Coronary artery (tissue), 2 donors: Measurements from ENCODE around the gene EVI5L.
A peak's percentile ranks its signal among the peaks of the same experiment; 100 is the strongest.

Source experiments
- DNase-seq: peaks from one replicate; pipeline ENCODE4 v3.0.0-alpha.2; 2017; ENCODE audit warnings: low spot score
- H3K27ac ChIP-seq, 2 donors: fragments of 200-600 bp; sonication (generic); one replicate each; pipeline ENCODE4 v1.5.1; 2016 to 2019
- H3K4me3 ChIP-seq: fragments of 200-600 bp; sonication (generic); 2 replicates; pipeline ENCODE4 v1.5.1; 2016; ENCODE audit warnings: mild to moderate bottlenecking, moderate library complexity
- TF ChIP-seq, protein P1 (sequence below): fragments of 200-600 bp; sonication (generic); IDR thresholded peaks from one replicate; pipeline ENCODE4 v1.5.1; 2019; ENCODE audit warnings: antibody characterized with exemption

The EVI5L gene

DNA sequence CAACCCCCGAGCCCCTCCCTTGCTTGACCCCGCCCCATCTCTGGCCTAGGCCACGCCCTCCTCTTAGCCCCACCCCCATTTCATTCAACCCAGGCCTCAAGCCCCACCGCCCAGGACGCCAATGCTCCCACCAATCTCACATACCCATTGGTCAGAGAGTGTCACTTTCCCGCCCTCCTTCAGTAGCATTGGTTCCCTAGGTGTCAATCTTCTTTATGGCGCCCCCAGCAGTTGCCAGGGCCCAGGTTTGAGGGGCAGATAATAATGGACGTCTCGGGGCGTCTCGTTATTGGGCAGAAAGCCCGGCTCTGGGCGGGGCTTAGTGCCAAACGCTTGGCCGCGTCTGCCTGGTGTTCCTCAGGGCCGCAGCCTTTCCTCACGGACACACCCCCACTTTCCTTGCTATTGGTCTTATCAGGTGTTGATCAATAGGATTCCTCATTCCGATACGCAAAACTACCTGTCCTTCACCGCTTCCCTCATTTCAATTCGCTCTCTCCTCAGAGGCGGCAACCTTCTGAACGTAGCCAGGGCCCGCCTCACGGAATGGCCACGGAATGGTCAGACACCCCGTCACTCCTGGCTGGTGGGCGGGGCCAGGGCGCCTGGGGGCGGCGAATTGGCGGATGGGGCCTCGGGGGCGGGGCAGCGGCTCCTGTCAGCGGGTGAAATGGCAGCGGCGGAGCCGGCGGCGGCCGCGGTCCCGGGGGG lies at the start of gene EVI5L:
Gene EVI5L, plus strand, starts transcription at position 658 of the 711 bp plus-strand sequence. CDS start 16,325 bp downstream, outside the sequence.
- Histone ChIP-seq H3K4me3 (peak within 1 kb of the TSS; percentile 97), H3K27ac (peak within 1 kb of the TSS; percentile 24 to 65)
- TF ChIP-seq, protein P1, sequence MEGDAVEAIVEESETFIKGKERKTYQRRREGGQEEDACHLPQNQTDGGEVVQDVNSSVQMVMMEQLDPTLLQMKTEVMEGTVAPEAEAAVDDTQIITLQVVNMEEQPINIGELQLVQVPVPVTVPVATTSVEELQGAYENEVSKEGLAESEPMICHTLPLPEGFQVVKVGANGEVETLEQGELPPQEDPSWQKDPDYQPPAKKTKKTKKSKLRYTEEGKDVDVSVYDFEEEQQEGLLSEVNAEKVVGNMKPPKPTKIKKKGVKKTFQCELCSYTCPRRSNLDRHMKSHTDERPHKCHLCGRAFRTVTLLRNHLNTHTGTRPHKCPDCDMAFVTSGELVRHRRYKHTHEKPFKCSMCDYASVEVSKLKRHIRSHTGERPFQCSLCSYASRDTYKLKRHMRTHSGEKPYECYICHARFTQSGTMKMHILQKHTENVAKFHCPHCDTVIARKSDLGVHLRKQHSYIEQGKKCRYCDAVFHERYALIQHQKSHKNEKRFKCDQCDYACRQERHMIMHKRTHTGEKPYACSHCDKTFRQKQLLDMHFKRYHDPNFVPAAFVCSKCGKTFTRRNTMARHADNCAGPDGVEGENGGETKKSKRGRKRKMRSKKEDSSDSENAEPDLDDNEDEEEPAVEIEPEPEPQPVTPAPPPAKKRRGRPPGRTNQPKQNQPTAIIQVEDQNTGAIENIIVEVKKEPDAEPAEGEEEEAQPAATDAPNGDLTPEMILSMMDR, result no peak
- peak; percentile 99 for DNase-seq

DNA sequence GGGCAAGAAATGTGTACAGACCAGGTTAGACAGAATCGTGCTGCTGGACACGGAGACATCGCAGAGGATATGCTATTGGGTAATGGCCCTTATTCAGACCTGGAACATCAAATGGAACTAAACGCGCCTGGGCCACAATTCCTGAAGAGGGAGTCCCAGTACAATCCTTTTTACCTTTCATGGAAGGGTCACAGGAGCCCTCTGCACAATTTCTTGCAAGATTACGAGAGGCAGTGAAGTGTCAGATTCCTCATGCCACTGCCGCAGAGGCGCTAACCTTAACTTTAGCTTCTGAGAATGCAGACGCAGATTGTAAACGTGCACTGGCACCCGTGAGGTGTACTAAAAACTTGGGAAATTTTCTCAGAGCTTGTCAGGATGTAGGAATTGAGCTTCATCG lies 48.9 kb upstream of the EVI5L start:
- TF ChIP-seq, protein P1, result no peak
- no peak for DNase-seq
- Histone ChIP-seq H3K27ac (no peak overlapping the region), H3K4me3 (no peak overlapping the region)

DNA sequence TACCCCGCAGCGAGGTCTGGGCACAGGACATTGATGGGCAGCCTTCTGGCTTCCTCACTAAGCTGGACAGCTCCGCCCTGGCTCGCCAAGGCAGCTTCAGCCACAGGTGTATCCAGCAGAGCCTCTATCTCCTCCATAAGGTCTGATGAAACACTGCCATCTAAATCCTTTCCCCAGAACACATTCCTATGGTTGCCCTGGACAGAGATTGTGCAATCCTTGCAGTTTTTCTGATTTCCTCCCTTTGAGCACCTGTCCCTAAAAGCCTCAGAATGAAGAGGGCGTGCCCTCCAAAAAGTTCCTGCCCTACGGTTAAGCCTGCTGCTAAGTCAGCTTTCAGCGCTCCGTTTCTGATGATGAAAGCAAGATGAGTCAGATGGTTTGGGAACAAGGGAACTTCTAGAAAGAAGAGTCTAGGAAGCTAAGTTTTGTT lies 46.0 kb upstream of the EVI5L start:
- DNase-seq, result no peak
- Histone ChIP-seq H3K4me3 (no peak overlapping the region), H3K27ac (no peak overlapping the region)
- TF ChIP-seq, protein P1, result no peak

DNA sequence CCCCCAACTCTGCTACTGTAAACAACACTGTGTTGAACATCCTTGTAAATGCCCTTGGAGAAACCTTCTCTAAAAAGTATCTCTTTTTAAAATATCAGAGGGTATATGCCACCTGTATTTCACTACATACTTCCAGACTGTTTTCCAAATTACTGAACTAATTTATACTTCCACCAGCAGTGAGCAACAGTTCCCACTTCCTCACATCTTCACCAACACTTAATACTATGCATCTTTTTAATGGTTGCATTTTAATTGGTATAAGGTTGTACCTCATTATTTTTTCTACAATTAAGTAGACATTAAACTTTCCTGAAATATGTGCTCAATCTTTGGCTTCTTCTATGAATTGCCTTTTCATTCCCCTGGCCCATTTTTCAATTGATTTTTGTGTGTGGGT lies 45.2 kb upstream of the EVI5L start:
- TF ChIP-seq, protein P1, result no peak
- DNase-seq, result no peak

DNA sequence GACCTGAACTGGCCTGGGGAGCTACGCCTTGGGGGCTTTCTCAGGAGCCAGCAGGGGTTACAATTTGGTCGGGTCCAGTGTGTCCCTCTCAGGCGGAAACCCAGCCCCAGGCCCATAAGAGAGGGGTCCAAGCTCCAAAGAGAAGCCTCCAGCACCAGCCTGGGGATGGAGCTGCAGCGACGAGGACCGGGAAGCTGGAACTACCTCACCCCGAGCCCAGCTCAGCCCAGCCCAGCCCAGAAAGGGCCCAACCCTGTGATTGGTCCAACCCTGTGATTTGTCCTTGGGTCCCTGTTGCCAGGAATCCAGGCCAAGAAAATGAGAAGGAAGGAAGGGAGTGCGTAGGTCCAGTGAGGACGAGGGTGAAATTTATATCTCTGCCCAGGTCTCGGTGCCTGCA lies 42.9 kb upstream of the EVI5L start:
- no peak for DNase-seq
- TF ChIP-seq, protein P1, result no peak
- Histone ChIP-seq H3K27ac (peak overlapping the region in 1 of 2 donors; percentile 21), H3K4me3 (peak overlapping the region; percentile 57)

More for the DNA sequence above, 45.2 kb upstream of the EVI5L start:
- Histone ChIP-seq H3K4me3 (no peak overlapping the region), H3K27ac (no peak overlapping the region)

DNA sequence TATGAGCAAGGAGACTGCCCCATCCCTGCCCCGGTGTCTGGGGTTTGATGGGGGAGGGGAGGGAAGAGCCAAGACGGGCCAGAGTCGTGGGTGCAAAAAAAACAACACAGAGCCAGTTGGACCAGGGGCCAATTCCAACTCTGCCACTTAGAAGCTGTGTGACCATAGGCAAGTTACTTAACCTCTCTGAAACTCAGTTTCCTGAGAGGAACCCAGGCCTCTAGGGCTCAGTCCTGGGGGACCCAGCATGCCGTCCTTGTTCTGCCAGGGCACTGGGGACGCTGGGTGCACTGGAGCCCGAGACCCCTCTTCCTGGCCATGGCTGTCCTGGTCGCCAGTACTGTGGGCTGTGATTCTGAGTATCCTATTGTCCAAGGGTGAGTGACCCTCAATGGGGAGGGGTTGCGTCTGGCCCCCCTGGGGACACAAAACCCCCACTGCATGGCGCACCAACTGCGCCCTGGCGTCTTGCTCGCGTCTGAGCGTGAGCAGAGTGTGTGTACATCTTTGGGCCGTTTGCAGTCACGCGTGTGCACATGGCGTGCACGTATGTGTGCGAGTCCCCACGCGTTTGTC lies 42.3 kb upstream of the EVI5L start:
- TF ChIP-seq, protein P1, result no peak
- DNase-seq, result no peak
- Histone ChIP-seq H3K4me3 (peak overlapping the region; percentile 57), H3K27ac (peak overlapping the region in 1 of 2 donors; percentile 21)
